GM12874 (cell line): ENCODE measurements around the gene SGCE.

Source experiments
- TF ChIP-seq, protein P1 (sequence below): IDR thresholded peaks from 2 replicates; pipeline ENCODE4 v1.5.1; 2011; ENCODE audit warnings: low read depth, mild to moderate bottlenecking, control low read depth, low read length, moderate library complexity; ENCODE audit not compliant: insufficient read depth

SGCE gene

DNA sequence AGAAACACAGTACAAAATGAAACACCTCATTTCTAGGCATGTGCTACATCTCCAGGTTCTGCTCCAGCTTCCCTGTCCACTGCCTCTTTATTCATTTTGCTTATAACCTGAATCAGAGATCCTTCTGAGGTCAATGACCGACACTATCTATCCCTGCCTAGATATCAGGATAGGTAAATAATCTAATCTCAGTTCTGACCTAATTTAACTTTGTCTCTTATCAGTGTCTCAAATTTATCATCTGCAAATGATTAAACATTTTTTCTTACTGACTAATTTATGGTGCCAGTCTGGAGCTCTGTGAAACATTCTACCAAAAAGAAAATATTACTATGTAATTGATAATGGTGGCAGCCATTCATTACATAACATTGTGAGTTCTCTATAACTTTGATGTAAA lies 61.1 kb downstream of the SGCE start:
- TF ChIP-seq, protein P1, sequence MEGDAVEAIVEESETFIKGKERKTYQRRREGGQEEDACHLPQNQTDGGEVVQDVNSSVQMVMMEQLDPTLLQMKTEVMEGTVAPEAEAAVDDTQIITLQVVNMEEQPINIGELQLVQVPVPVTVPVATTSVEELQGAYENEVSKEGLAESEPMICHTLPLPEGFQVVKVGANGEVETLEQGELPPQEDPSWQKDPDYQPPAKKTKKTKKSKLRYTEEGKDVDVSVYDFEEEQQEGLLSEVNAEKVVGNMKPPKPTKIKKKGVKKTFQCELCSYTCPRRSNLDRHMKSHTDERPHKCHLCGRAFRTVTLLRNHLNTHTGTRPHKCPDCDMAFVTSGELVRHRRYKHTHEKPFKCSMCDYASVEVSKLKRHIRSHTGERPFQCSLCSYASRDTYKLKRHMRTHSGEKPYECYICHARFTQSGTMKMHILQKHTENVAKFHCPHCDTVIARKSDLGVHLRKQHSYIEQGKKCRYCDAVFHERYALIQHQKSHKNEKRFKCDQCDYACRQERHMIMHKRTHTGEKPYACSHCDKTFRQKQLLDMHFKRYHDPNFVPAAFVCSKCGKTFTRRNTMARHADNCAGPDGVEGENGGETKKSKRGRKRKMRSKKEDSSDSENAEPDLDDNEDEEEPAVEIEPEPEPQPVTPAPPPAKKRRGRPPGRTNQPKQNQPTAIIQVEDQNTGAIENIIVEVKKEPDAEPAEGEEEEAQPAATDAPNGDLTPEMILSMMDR: no peak

GRCh38 chr7:94591176-94591575 lies 64.8 kb downstream of the SGCE start:
- TF ChIP-seq, protein P1: no peak

DNA sequence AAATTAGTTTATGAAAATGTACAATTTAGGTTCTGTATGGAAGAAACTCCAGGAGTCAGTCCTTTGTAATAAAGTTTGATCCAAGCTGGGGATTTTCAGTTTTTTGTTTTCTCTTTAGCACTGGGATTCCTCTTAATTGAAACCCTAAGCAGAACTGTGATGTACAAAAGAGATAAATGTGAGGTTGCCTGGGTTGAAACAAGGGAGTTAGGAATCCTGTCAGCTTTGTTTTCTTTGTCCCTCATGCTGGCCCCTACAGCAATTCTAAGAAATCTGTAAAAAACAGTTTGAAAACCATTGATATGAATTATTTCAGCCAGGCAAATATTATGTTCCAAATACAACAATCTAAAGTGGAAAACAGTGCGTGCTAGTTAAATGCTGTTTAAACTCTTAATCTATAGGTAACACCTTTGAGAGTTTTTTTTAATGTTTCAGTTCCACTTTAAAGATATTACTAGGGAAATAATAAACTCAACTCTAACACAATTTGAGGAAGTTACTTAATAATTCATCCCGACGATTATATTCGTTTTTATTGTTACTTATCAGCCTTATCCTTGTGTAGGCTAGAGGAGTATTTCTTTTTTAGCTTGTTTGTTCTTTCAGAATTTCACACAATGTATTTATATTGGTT lies 65.3 kb downstream of the SGCE start:
- TF ChIP-seq, protein P1: no peak

- TF ChIP-seq, protein P1: no peak
Measured at GRCh38 chr7:94588075-94588474, 67.9 kb downstream of the SGCE start.

- TF ChIP-seq, protein P1: no peak
Measured at GRCh38 chr7:94584113-94584512, 71.8 kb downstream of the SGCE start.

GRCh38 chr7:94580601-94581000 lies 75.3 kb downstream of the SGCE start:
- TF ChIP-seq, protein P1: no peak

- TF ChIP-seq, protein P1: no peak
Measured at GRCh38 chr7:94579470-94579869, 76.5 kb downstream of the SGCE start.
